Uterus (tissue), 4 donors: ENCODE data around the gene HS3ST4. TPM values are rescaled to one million over a fixed set of nuclear protein-coding genes. Genes with fewer than 3 reads are reported as not detected.

Source experiments
- DNase-seq, 2 donors: peaks; one replicate each; pipeline ENCODE4 v3.0.0-alpha.2; 2019 to 2020
- H3K27ac ChIP-seq, 2 donors: fragments of 200-600 bp; sonication (generic); 1 replicate in 1 of 2; 2 replicates in 1 of 2; pipeline ENCODE4 v1.5.1; 2016 to 2018
- H3K27me3 ChIP-seq, 2 donors: fragments of 200-600 bp; sonication (generic); one replicate each; pipeline ENCODE4 v1.5.1; 2018 to 2019; ENCODE audit warnings: control low read depth in 1 of 2
- H3K36me3 ChIP-seq, 2 donors: fragments of 200-600 bp; sonication (generic); one replicate each; pipeline ENCODE4 v1.5.1; 2019; ENCODE audit warnings: control low read depth in 1 of 2
- H3K4me1 ChIP-seq, 2 donors: fragments of 200-600 bp; sonication (generic); one replicate each; pipeline ENCODE4 v1.5.1; 2018 to 2019; ENCODE audit warnings: control low read depth in 1 of 2
- H3K4me3 ChIP-seq, 2 donors: fragments of 200-600 bp; sonication (generic); 1 replicate in 1 of 2; 2 replicates in 1 of 2; pipeline ENCODE4 v1.5.1; 2018 to 2019; ENCODE audit warnings: mild to moderate bottlenecking in 1 of 2
- H3K9me3 ChIP-seq, 2 donors: fragments of 200-600 bp; sonication (generic); one replicate each; pipeline ENCODE4 v1.5.1; 2019; ENCODE audit warnings: control low read depth in 1 of 2
- CTCF ChIP-seq, 4 experiments: fragments of 200-600 bp in 2 of 4; fragments of 450-650 bp in 2 of 4; sonication (generic) in 2 of 4; IDR thresholded peaks; one replicate each; pipeline ENCODE4 v1.5.1; 2016 to 2019; ENCODE audit warnings: antibody characterized with exemption in 4 of 4, mild to moderate bottlenecking in 2 of 4, moderate library complexity in 1 of 4
- POLR2A ChIP-seq, 2 donors: fragments of 450-650 bp; IDR thresholded peaks; one replicate each; pipeline ENCODE4 v1.6.1; 2016; ENCODE audit warnings: antibody characterized with exemption in 2 of 2, mild to moderate bottlenecking in 1 of 2, moderate library complexity in 1 of 2
- intact Hi-C: fragments of 100-400 bp; cut with DNase I; formaldehyde crosslinking; loops from one replicate; pipeline ENCODE4 v1.15.1; 2023; ENCODE audit warnings: low total_unique reads
- total RNA-seq, 4 donors: library from RNA; depleted of rRNA in 3 of 4; stranded (reverse); fragments of >200 nt in 3 of 4; gene quantifications; one replicate each; pipeline versions ENCODE4 v1.1.0 to v1.2.4, GENCODE V29; 2014 to 2023
- donor health status: DM: yes; HTN: yes; CAD: no.

The HS3ST4 gene
- total RNA-seq, 4 donors from 2014 or later: 0.14 TPM; not detected in 3

GRCh38 chr16:25868106-25868505 lies 176.3 kb downstream of the HS3ST4 start:
- Histone ChIP-seq H3K27ac (no peak overlapping the region), H3K27me3 (no peaks in the 10 kb centered on the region), H3K36me3 (no peaks in the 10 kb centered on the region), H3K4me1 (no peaks in the 10 kb centered on the region), H3K4me3 (no peak overlapping the region), H3K9me3 (no peaks in the 10 kb centered on the region)
- DNase-seq: no peak
- TF ChIP-seq POLR2A (IDR thresholded peaks at IDR 0.05) (no peak), CTCF (IDR thresholded peaks at IDR 0.05) (no peak)
- intact Hi-C loops: no loop called here

GRCh38 chr16:25868706-25869370 lies 177.1 kb downstream of the HS3ST4 start:
- no peak for DNase-seq
- H3K9me3 ChIP-seq: no peaks in the 10 kb centered on the region
- intact Hi-C loops: no loop called here
- TF ChIP-seq CTCF (IDR thresholded peaks at IDR 0.05): no peak
- TF ChIP-seq POLR2A (IDR thresholded peaks at IDR 0.05): no peak
- no peak overlapping the region for H3K27ac ChIP-seq
- H3K27me3 ChIP-seq: no peaks in the 10 kb centered on the region
- H3K4me1 ChIP-seq: no peaks in the 10 kb centered on the region
- H3K4me3 ChIP-seq: no peak overlapping the region
- no peaks in the 10 kb centered on the region for H3K36me3 ChIP-seq

GRCh38 chr16:25872369-25873070 lies 180.8 kb downstream of the HS3ST4 start:
- no peaks in the 10 kb centered on the region for H3K9me3 ChIP-seq
- H3K36me3 ChIP-seq: no peaks in the 10 kb centered on the region
- H3K27ac ChIP-seq: no peak overlapping the region
- H3K27me3 ChIP-seq: no peaks in the 10 kb centered on the region
- no peak for TF ChIP-seq CTCF (IDR thresholded peaks at IDR 0.05)
- no peak for TF ChIP-seq POLR2A (IDR thresholded peaks at IDR 0.05)
- intact Hi-C loops: no loop called here
- no peak for DNase-seq
- H3K4me1 ChIP-seq: no peaks in the 10 kb centered on the region
- no peak overlapping the region for H3K4me3 ChIP-seq

- Histone ChIP-seq H3K4me1 (no peaks in the 10 kb centered on the region), H3K27me3 (no peaks in the 10 kb centered on the region), H3K4me3 (no peak overlapping the region), H3K36me3 (no peaks in the 10 kb centered on the region), H3K27ac (no peak overlapping the region), H3K9me3 (no peaks in the 10 kb centered on the region)
- intact Hi-C loops: no loop called here
- TF ChIP-seq POLR2A (IDR thresholded peaks at IDR 0.05) (no peak), CTCF (IDR thresholded peaks at IDR 0.05) (no peak)
- no peak for DNase-seq
Observed at GRCh38 chr16:25874196-25874595, 182.4 kb downstream of the HS3ST4 start.

- no peak for TF ChIP-seq CTCF (IDR thresholded peaks at IDR 0.05)
- TF ChIP-seq POLR2A (IDR thresholded peaks at IDR 0.05): no peak
- no peak overlapping the region for H3K27ac ChIP-seq
- intact Hi-C loops: no loop called here
Observed at GRCh38 chr16:25875956-25876598, 184.3 kb downstream of the HS3ST4 start.

More at GRCh38 chr16:25875956-25876598, 184.3 kb downstream of the HS3ST4 start:
- Histone ChIP-seq H3K9me3 (no peaks in the 10 kb centered on the region), H3K36me3 (no peaks in the 10 kb centered on the region), H3K4me3 (no peak overlapping the region), H3K4me1 (no peaks in the 10 kb centered on the region), H3K27me3 (no peaks in the 10 kb centered on the region)
- no peak for DNase-seq
